Measurements from ENCODE around the gene PRPF31.

Gene PRPF31

GRCh38 chr19:54108496-54108895 lies 7.1 kb upstream of the PRPF31 start:
- DNase-seq (ENCODE audit: low read depth): no peak

GRCh38 chr19:54109651-54110050 lies 5.9 kb upstream of the PRPF31 start:
- no peak for DNase-seq (ENCODE audit: low read depth)

- DNase-seq (ENCODE audit: low read depth): no peak
Measured at GRCh38 chr19:54114340-54115108, 1.0 kb upstream of the PRPF31 start.

GRCh38 chr19:54121259-54121658 lies 5.7 kb downstream of the PRPF31 start:
- DNase-seq (ENCODE audit: low read depth): no peak

- no peak for DNase-seq (ENCODE audit: low read depth)
Measured at GRCh38 chr19:54123682-54124081, 8.1 kb downstream of the PRPF31 start.

- DNase-seq (ENCODE audit: low read depth): no peak
Measured at GRCh38 chr19:54124393-54124792, 8.8 kb downstream of the PRPF31 start.

GRCh38 chr19:54125713-54126112 lies 10.2 kb downstream of the PRPF31 start:
- no peak for DNase-seq (ENCODE audit: low read depth)

- no peak for DNase-seq (ENCODE audit: low read depth)
Measured at GRCh38 chr19:54127688-54128440, 12.3 kb downstream of the PRPF31 start.

GRCh38 chr19:54128441-54128725 lies 12.8 kb downstream of the PRPF31 start:
- DNase-seq (ENCODE audit: low read depth): no peak

GRCh38 chr19:54128796-54129616 lies 13.5 kb downstream of the PRPF31 start:
- DNase-seq (ENCODE audit: low read depth): no peak

GRCh38 chr19:54129617-54129996 lies 14.1 kb downstream of the PRPF31 start:
- no peak for DNase-seq (ENCODE audit: low read depth)

- no peak for DNase-seq (ENCODE audit: low read depth)
Measured at GRCh38 chr19:54133312-54133956, 17.9 kb downstream of the PRPF31 start.

GRCh38 chr19:54133957-54134590 lies 18.5 kb downstream of the PRPF31 start:
- DNase-seq (ENCODE audit: low read depth): no peak

- DNase-seq (ENCODE audit: low read depth): no peak
Measured at GRCh38 chr19:54136086-54136863, 20.7 kb downstream of the PRPF31 start.

- peak; percentile 98 for DNase-seq (ENCODE audit: low read depth)
Measured at GRCh38 chr19:54136864-54137698, 21.5 kb downstream of the PRPF31 start.

GRCh38 chr19:54137699-54138488 lies 22.3 kb downstream of the PRPF31 start, which contains the start of gene CNOT3:
TSS of gene CNOT3 (plus strand) at chr19:54137762. CDS start at chr19:54142979, 5,217 bp downstream.
- DNase-seq (ENCODE audit: low read depth): no peak

- no peak for DNase-seq (ENCODE audit: low read depth)
Measured at GRCh38 chr19:54138489-54139256, 23.1 kb downstream of the PRPF31 start.

GRCh38 chr19:54141356-54141755 lies 25.8 kb downstream of the PRPF31 start:
- DNase-seq (ENCODE audit: low read depth): no peak

Measured in activated gamma-delta T cell treated with anti-CD3 and anti-CD28 coated beads, Interleukin-2, amount 50 U/mL, for 16 hours (primary cell).